GM21529 (cell line): ENCODE data around the gene SWSAP1.

Source experiments
- ATAC-seq: cut with Tn5 transposase; IDR thresholded peaks from one replicate; pipeline ENCODE4 v1.9.1; 2021; ENCODE audit not compliant: unreplicated experiment

Gene SWSAP1

GRCh38 chr19:11408591-11408990, 34.1 kb downstream of the SWSAP1 start:
- ATAC-seq, result no peak

DNA sequence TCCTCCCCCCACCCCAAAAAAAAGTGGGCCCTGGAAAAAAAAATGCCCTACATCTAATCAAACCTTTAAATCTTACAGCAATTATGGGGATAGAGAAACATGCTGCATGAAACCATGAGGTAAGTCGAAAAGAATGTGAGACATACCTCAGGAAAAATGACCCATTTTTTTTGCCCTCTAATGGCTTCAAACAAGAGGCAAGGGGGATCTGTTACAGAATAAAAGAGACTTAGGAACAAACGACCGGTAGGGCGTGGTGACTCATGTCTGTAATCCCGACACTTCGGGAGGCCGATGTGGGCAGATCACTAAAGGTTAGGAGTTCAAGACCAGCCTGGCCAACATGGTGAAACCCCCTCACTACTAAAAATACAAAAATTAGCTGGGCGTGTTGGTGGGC, 36.2 kb downstream of the SWSAP1 start:
- no peak for ATAC-seq

DNA sequence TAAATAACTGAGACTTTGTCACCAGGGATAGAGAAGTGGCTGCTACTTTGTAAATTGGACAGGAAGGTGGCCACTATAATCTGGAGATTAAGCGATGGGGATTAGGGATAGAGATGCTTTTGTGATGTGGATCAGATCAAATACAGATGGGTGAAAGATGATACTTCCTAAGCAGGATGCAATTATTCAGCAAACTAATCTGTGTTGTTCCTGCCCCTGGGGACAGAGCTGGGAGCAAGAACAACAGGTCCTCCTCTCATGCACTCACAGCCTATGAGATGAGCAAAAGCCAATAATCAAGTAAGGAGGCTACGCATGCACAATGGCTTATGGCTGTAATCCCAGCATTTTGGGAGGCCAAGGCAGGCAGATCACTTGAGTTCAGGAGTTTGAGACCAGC, 40.1 kb downstream of the SWSAP1 start:
- ATAC-seq, result no peak

- ATAC-seq, result no peak
These were observed 42.0 kb downstream of the SWSAP1 start for GRCh38 chr19:11416346-11417052.

- ATAC-seq, result no peak
These were observed 43.7 kb downstream of the SWSAP1 start for GRCh38 chr19:11418094-11418548.

GRCh38 chr19:11418549-11419506, 44.4 kb downstream of the SWSAP1 start, which contains the start of gene RGL3:
TSS of gene RGL3 (minus strand) at chr19:11419314. CDS start at chr19:11419278, 36 bp downstream.
- ATAC-seq, result no peak

GRCh38 chr19:11420429-11421370, 46.2 kb downstream of the SWSAP1 start:
- ATAC-seq, result no peak

- peak; percentile 38 for ATAC-seq
These were observed 47.1 kb downstream of the SWSAP1 start for GRCh38 chr19:11421371-11422098.

DNA sequence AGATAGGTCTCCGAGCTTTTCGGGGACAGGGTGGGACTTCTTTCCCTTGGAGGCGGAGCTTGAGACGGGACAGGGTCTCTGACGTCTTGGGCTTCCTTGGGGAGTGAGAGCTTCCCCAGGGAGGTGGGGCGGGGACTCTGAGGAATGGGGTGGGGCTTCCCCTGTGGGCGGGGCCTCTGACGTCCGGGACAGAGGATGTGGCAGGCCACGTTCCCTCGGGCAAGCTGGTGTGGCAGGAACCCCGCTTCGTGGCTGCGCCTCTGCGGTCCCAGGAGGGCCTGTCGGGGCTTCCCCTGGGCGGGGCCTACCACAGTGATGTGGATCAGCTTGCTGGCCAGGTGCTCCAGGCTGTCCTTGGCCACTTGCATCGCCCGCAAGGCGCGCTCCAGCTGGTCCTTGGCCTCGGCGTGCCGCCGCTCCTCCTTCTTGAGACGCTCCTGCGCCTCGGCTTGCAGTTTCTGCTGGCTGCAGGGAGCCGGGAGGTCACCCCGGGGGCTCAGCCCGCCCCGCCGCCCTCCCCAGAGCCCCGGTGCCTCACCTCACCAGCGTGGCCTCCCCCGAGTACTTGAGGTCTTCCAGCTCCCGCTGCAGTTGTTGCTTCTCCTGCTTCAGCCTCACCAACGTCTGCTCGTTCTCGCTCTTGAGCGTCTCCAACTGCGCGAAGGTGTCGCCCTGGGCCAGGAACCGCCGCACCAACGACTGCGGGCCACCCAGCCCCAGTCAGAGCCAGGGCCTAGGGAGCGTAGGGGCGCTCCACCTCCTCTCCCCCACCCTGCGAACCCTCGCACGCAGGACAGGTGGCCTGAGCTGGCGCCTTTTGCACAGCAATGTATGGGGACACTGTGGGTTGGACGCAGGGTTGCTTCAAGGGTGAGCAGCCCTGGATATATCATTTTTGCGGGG, 47.9 kb downstream of the SWSAP1 start:
- peak; percentile 61 for ATAC-seq

DNA sequence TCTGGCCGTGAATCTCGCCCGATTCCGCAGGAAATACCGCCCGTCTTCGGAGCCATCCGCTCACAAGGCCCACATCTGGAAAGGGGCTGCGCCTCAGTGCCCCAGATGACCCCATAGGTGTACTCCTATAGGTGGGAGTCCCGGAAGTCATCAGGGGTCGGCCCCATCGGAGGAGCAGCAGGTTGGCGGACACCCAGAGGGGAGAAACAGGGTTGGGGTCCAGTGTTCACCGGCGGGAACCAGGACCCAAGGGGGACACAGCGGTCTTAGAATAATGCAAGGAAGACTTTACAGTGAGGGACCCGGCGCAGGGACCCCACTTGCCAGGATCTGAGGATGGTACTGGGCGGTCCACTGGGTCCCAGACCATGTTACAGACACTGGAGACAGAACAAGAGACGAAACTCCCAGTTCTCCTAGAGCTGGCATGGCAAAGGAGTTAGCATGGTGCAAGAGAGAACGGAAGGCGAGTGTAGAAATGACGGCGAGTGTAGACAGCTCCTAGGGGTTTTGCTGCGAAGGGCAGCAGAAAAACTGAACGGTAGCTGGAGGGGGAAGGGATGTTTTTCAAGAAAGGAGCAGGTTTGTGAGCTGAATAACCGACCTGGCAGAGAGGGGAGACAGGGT, 48.8 kb downstream of the SWSAP1 start:
- ATAC-seq, result no peak

- no peak for ATAC-seq
These were observed 49.3 kb downstream of the SWSAP1 start for GRCh38 chr19:11423791-11424181.
